Progenitor cell of endocrine pancreas (in vitro differentiated cells): ENCODE measurements around the gene TBX5. TPM values are rescaled to one million over a fixed set of nuclear protein-coding genes. Genes with fewer than 3 reads are reported as not detected.

ENCODE experiments used
- DNase-seq: peaks from one replicate; pipeline ENCODE4 v3.0.0; 2021; ENCODE audit warnings: low spot score; ENCODE audit not compliant: unreplicated experiment
- H3K27ac Mint-ChIP-seq: 2 replicates; pipeline ENCODE4 v1.8.0; 2021; ENCODE audit warnings: mild to moderate bottlenecking, moderate library complexity, mixed read lengths
- H3K27me3 Mint-ChIP-seq: 2 replicates; pipeline ENCODE4 v1.8.0; 2021; ENCODE audit warnings: mixed read lengths
- H3K36me3 Mint-ChIP-seq: 2 replicates; pipeline ENCODE4 v1.8.0; 2022; ENCODE audit warnings: mixed read lengths; ENCODE audit not compliant: insufficient read depth
- H3K4me1 Mint-ChIP-seq: 2 replicates; pipeline ENCODE4 v1.8.0; 2021; ENCODE audit warnings: low read depth, mixed read lengths
- H3K4me3 Mint-ChIP-seq: 2 replicates; pipeline ENCODE4 v1.8.0; 2021; ENCODE audit warnings: low read depth, mild to moderate bottlenecking, moderate library complexity, mixed read lengths
- H3K9me3 Mint-ChIP-seq: 2 replicates; pipeline ENCODE4 v1.8.0; 2021; ENCODE audit warnings: low read depth, mixed read lengths
- CTCF ChIP-seq: fragments of 200-600 bp; sonication (generic); IDR thresholded peaks from one replicate; pipeline ENCODE4 v1.5.0; 2021; ENCODE audit warnings: antibody characterized with exemption, mild to moderate bottlenecking; ENCODE audit not compliant: unreplicated experiment
- total RNA-seq: library from RNA; stranded (reverse); gene quantifications from 2 replicates; pipeline ENCODE4 v1.2.1, GENCODE V29; 2021

The TBX5 gene
- total RNA-seq, 1 donor from 2014 or later, result not detected

GRCh38 chr12:114319422-114319821 is 86.5 kb downstream of the TBX5 start:
- Mint-ChIP-seq H3K27ac (no peak overlapping the region), H3K4me1 (peaks cover 1% of the 10 kb centered on the region), H3K9me3 (no peaks in the 10 kb centered on the region), H3K27me3 (peaks cover 3% of the 10 kb centered on the region), H3K36me3 (no peaks in the 10 kb centered on the region), H3K4me3 (no peak overlapping the region)
- DNase-seq, result no peak
- TF ChIP-seq CTCF, result no peak

GRCh38 chr12:114318984-114319383 is 87.0 kb downstream of the TBX5 start:
- DNase-seq, result no peak
- H3K27ac Mint-ChIP-seq, result no peak overlapping the region
- H3K4me3 Mint-ChIP-seq, result no peak overlapping the region
- no peaks in the 10 kb centered on the region for H3K36me3 Mint-ChIP-seq
- H3K9me3 Mint-ChIP-seq, result no peaks in the 10 kb centered on the region
- TF ChIP-seq CTCF, result no peak
- H3K27me3 Mint-ChIP-seq, result peaks cover 3% of the 10 kb centered on the region
- peaks cover 1% of the 10 kb centered on the region for H3K4me1 Mint-ChIP-seq

GRCh38 chr12:114316076-114316475 is 89.9 kb downstream of the TBX5 start:
- no peak for TF ChIP-seq CTCF
- Mint-ChIP-seq H3K36me3 (no peaks in the 10 kb centered on the region), H3K4me3 (no peak overlapping the region), H3K27ac (no peak overlapping the region), H3K9me3 (no peaks in the 10 kb centered on the region), H3K4me1 (peaks cover 1% of the 10 kb centered on the region), H3K27me3 (peaks cover 3% of the 10 kb centered on the region)
- no peak for DNase-seq

- peaks cover 3% of the 10 kb centered on the region for H3K27me3 Mint-ChIP-seq
- no peak overlapping the region for H3K4me3 Mint-ChIP-seq
- no peaks in the 10 kb centered on the region for H3K9me3 Mint-ChIP-seq
- H3K4me1 Mint-ChIP-seq, result peaks cover 1% of the 10 kb centered on the region
- H3K27ac Mint-ChIP-seq, result no peak overlapping the region
- TF ChIP-seq CTCF, result no peak
- DNase-seq, result no peak
- H3K36me3 Mint-ChIP-seq, result no peaks in the 10 kb centered on the region
These were observed 90.8 kb downstream of the TBX5 start for GRCh38 chr12:114314974-114315720.

- Mint-ChIP-seq H3K27me3 (no peaks in the 10 kb centered on the region), H3K4me3 (no peak overlapping the region), H3K36me3 (no peaks in the 10 kb centered on the region), H3K27ac (no peak overlapping the region), H3K4me1 (peaks cover 1% of the 10 kb centered on the region), H3K9me3 (no peaks in the 10 kb centered on the region)
- TF ChIP-seq CTCF, result no peak
- no peak for DNase-seq
These were observed 91.5 kb downstream of the TBX5 start for GRCh38 chr12:114314403-114314802.
